GM21390 (cell line): ENCODE data around the gene RABGAP1L.
"Not testable (repeated sequence)": the region's sequence is repeated elsewhere in the genome, so short reads cannot be mapped to it uniquely, and the experiment has no call there.

Source experiments
- ATAC-seq: cut with Tn5 transposase; IDR thresholded peaks from one replicate; pipeline ENCODE4 v1.9.1; 2021; ENCODE audit not compliant: unreplicated experiment

The RABGAP1L gene

GRCh38 chr1:174159252-174160108, at the start of gene RABGAP1L:
RABGAP1L (plus strand) TSS chr1:174159520.
- peak; percentile 56 for ATAC-seq

- ATAC-seq: no peak
Measured at GRCh38 chr1:174110053-174110452, 49.3 kb upstream of the RABGAP1L start.

- ATAC-seq: no peak
Measured at GRCh38 chr1:174112489-174113162, 46.7 kb upstream of the RABGAP1L start.

GRCh38 chr1:174114106-174114505, 45.2 kb upstream of the RABGAP1L start:
- no peak for ATAC-seq

GRCh38 chr1:174114788-174115448, 44.4 kb upstream of the RABGAP1L start:
- peak; percentile 81 for ATAC-seq

GRCh38 chr1:174116042-174116441, 43.3 kb upstream of the RABGAP1L start:
- ATAC-seq: no peak

- ATAC-seq: no peak
Measured at GRCh38 chr1:174118751-174119150, 40.6 kb upstream of the RABGAP1L start.

- ATAC-seq: not testable (repeated sequence)
Measured at GRCh38 chr1:174122318-174122717, 37.0 kb upstream of the RABGAP1L start.

- no peak for ATAC-seq
Measured at GRCh38 chr1:174123843-174124242, 35.5 kb upstream of the RABGAP1L start.

GRCh38 chr1:174127176-174127575, 32.1 kb upstream of the RABGAP1L start:
- not testable (repeated sequence) for ATAC-seq

- ATAC-seq: no peak
Measured at GRCh38 chr1:174131032-174131638, 28.2 kb upstream of the RABGAP1L start.

GRCh38 chr1:174134003-174134659, 25.2 kb upstream of the RABGAP1L start:
- ATAC-seq: peak; percentile 62

- no peak for ATAC-seq
Measured at GRCh38 chr1:174135211-174135610, 24.1 kb upstream of the RABGAP1L start.

GRCh38 chr1:174136714-174137113, 22.6 kb upstream of the RABGAP1L start:
- no peak for ATAC-seq

GRCh38 chr1:174142836-174143235, 16.5 kb upstream of the RABGAP1L start:
- no peak for ATAC-seq

GRCh38 chr1:174143727-174144396, 15.5 kb upstream of the RABGAP1L start:
- not testable (repeated sequence) for ATAC-seq

- ATAC-seq: not testable (repeated sequence)
Measured at GRCh38 chr1:174144397-174144783, 14.9 kb upstream of the RABGAP1L start.

GRCh38 chr1:174149216-174149615, 10.1 kb upstream of the RABGAP1L start:
- ATAC-seq: no peak

GRCh38 chr1:174150499-174150898, 8.8 kb upstream of the RABGAP1L start:
- ATAC-seq: no peak

- no peak for ATAC-seq
Measured at GRCh38 chr1:174152427-174152826, 6.9 kb upstream of the RABGAP1L start.
